Coronary artery (tissue), 2 donors: Measurements from ENCODE around the gene FHDC1.
A peak's percentile ranks its signal among the peaks of the same experiment; 100 is the strongest.
"Not testable (repeated sequence)": the region's sequence is repeated elsewhere in the genome, so short reads cannot be mapped to it uniquely, and the experiment has no call there.

Experiments used
- DNase-seq: peaks from one replicate; pipeline ENCODE4 v3.0.0-alpha.2; 2017; ENCODE audit warnings: low spot score
- H3K27ac ChIP-seq, 2 donors: fragments of 200-600 bp; sonication (generic); one replicate each; pipeline ENCODE4 v1.5.1; 2016 to 2019
- H3K4me3 ChIP-seq: fragments of 200-600 bp; sonication (generic); 2 replicates; pipeline ENCODE4 v1.5.1; 2016; ENCODE audit warnings: mild to moderate bottlenecking, moderate library complexity
- CTCF ChIP-seq: fragments of 200-600 bp; sonication (generic); IDR thresholded peaks from one replicate; pipeline ENCODE4 v1.5.1; 2019; ENCODE audit warnings: antibody characterized with exemption

FHDC1 gene

GRCh38 chr4:152935631-152936445 lies at the start of gene FHDC1:
TSS of gene FHDC1 (plus strand) at chr4:152936323. CDS start at chr4:152943058, 6,735 bp downstream.
- Histone ChIP-seq H3K27ac (no peak within 1 kb of the TSS), H3K4me3 (peak within 1 kb of the TSS; percentile 81)
- DNase-seq = no peak
- no peak for TF ChIP-seq CTCF

- no peak for TF ChIP-seq CTCF
Measured at GRCh38 chr4:152887981-152888380, 48.1 kb upstream of the FHDC1 start.

GRCh38 chr4:152892974-152893373 lies 43.1 kb upstream of the FHDC1 start:
- Histone ChIP-seq H3K4me3 (no peak overlapping the region), H3K27ac (no peak overlapping the region)
- no peak for TF ChIP-seq CTCF
- no peak for DNase-seq

More at GRCh38 chr4:152887981-152888380, 48.1 kb upstream of the FHDC1 start:
- Histone ChIP-seq H3K27ac (no peak overlapping the region), H3K4me3 (no peak overlapping the region)
- DNase-seq = no peak

GRCh38 chr4:152894673-152895072 lies 41.5 kb upstream of the FHDC1 start:
- DNase-seq = no peak
- H3K27ac ChIP-seq = no peak overlapping the region

DNA sequence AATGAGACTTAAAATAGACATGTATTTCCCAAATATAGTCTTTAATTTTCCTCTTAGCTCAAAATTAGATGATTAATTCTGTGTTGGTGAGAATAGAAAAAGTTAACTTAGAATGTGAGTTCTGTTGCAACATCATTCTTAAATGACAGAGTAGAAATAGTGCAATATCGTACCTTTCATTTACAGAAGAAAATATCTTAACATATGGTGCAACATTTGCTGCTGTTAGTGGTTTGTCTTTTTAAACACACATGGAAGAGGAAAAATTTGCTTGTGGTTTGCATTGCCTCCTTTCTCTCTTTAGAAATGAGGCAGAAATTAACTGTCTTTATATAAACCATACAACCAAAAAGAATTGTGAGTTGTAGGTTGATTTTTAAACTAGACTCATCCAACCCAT lies 39.3 kb upstream of the FHDC1 start:
- TF ChIP-seq CTCF = no peak
- no peak overlapping the region for H3K27ac ChIP-seq
- no peak overlapping the region for H3K4me3 ChIP-seq
- no peak for DNase-seq

More at GRCh38 chr4:152894673-152895072, 41.5 kb upstream of the FHDC1 start:
- H3K4me3 ChIP-seq = no peak overlapping the region
- no peak for TF ChIP-seq CTCF

DNA sequence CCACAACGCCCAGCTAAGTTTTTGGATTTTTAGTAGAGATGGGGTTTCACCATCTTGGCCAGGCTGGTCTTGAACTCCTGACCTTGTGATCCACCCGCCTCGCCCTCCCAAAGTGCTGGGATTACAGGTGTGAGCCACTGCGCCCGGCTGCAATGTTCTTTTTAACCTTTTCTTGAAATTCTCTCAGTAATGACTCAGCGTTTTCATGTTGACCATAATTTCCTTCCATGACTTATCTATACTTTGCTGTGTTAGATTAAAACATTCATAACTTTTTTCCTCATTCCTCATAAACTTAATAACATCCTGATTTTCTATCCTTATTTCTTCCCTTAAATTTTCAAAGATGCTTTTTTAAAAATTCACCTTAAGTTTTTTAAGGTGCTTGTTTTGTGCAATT lies 38.0 kb upstream of the FHDC1 start:
- H3K27ac ChIP-seq, H3K4me3 ChIP-seq, DNase-seq: not testable (repeated sequence)

DNA sequence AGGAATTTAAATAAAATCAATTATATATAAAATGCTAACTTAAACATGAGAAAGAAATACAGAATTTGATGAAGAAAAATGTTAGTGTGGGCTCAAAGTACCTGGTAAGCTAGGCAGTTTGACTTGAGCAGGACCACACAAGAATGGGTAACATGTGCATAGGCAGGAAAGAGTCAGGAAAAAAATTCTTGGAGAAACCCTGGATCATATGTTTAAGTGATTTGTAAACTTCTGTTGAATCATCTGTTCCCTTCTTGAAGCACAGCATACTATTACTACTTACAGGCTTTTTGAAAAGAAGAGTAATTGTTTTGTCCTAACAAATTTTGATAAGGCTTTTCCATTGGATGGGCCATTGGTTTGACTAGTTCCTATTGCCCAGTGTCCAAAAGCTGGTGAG lies 37.5 kb upstream of the FHDC1 start:
- H3K4me3 ChIP-seq = no peak overlapping the region
- no peak for DNase-seq
- no peak overlapping the region for H3K27ac ChIP-seq
- no peak for TF ChIP-seq CTCF
